ENCODE results near the gene KITLG. TPM values are rescaled to one million over a fixed set of nuclear protein-coding genes. Genes with fewer than 3 reads are reported as not detected.

The KITLG gene
- total RNA-seq, 1 experiment from 2014 or later: 4.6 TPM

DNA sequence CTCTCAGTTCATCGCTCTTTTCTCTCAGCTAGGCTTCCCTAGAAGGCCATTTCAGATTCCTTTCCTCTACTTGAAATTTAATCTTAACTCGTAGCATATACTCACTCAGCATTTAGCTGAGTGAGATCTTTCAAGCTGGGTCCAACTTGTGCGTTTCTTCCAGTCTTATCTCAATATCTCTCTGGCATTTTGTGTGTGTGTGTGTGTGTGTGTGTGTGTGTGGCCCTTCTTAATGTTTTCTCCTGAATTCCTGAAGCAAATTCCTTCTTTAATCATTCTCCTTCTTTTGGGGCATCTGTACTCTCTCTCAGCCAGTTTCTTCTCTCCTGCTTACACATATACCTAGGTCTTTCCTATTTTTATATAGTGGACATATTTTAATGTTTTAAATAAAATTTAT lies 129.1 kb downstream of the KITLG start:
- DNase-seq (ENCODE audit: low spot score): no peak
- TF ChIP-seq EZH2 (IDR thresholded peaks at IDR 0.05; ENCODE audit: borderline replicate concordance, low read depth, low read length, poor library complexity, severe bottlenecking): no peak
- TF ChIP-seq, protein P1, sequence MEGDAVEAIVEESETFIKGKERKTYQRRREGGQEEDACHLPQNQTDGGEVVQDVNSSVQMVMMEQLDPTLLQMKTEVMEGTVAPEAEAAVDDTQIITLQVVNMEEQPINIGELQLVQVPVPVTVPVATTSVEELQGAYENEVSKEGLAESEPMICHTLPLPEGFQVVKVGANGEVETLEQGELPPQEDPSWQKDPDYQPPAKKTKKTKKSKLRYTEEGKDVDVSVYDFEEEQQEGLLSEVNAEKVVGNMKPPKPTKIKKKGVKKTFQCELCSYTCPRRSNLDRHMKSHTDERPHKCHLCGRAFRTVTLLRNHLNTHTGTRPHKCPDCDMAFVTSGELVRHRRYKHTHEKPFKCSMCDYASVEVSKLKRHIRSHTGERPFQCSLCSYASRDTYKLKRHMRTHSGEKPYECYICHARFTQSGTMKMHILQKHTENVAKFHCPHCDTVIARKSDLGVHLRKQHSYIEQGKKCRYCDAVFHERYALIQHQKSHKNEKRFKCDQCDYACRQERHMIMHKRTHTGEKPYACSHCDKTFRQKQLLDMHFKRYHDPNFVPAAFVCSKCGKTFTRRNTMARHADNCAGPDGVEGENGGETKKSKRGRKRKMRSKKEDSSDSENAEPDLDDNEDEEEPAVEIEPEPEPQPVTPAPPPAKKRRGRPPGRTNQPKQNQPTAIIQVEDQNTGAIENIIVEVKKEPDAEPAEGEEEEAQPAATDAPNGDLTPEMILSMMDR (conservative IDR thresholded peaks at IDR 0.05; ENCODE audit: low read depth, low read length): no peak
- ChIA-PET CTCF (no interaction called here), POLR2A (ENCODE audit: low non-redundant PET) (interaction anchor here (0.6 kb wide), 1 partner anchor 23 kb away, joined by 3 read pairs; no protein-coding TSS in a partner anchor)
- no peak overlapping the region for H3K27ac ChIP-seq (ENCODE audit: low read depth, low read length, poor library complexity, severe bottlenecking)
- no TSS peak for BruUV-seq (replicated peaks)
- H3K4me3 ChIP-seq (ENCODE audit: low read depth, low read length, poor library complexity, severe bottlenecking): no peak overlapping the region
- H3K9me3 ChIP-seq (ENCODE audit: low read depth, low read length, poor library complexity, severe bottlenecking): no peaks in the 10 kb centered on the region
- intact Hi-C loops (cut with micrococcal nuclease; ENCODE audit: unreplicated experiment): no loop called here
- no peaks in the 10 kb centered on the region for H3K36me3 ChIP-seq (ENCODE audit: insufficient read depth, low read length, poor library complexity, severe bottlenecking)
- H3K27me3 ChIP-seq (replicated peaks; ENCODE audit: insufficient read depth, low read depth, low read length, poor library complexity): no peaks in the 10 kb centered on the region
- no peaks in the 10 kb centered on the region for H3K4me1 ChIP-seq (ENCODE audit: insufficient read depth, low read length, poor library complexity, severe bottlenecking)

DNA sequence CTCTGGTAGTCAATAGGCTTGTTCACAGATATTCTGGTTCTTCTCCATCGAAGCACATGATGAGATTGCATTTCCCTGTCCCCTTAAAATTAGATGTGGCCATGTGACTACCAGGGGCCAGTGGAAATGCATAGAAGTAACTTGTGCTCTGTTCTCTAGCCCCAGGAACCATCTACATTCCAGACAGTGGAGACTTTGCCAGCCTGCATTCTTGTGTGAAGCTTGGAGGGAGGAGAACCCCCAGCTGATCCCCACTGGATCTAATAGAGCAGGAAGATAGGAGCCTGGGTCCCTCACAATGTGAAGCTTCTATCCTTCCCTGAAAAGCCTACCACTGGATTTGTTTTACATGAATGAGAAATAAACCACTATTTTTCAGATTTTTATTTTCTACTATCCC lies 130.1 kb downstream of the KITLG start:
- no peak for TF ChIP-seq EZH2 (IDR thresholded peaks at IDR 0.05; ENCODE audit: borderline replicate concordance, low read depth, low read length, poor library complexity, severe bottlenecking)
- TF ChIP-seq, protein P1 (conservative IDR thresholded peaks at IDR 0.05; ENCODE audit: low read depth, low read length): no peak
- no TSS peak for BruUV-seq (replicated peaks)
- H3K36me3 ChIP-seq (ENCODE audit: insufficient read depth, low read length, poor library complexity, severe bottlenecking): no peaks in the 10 kb centered on the region
- H3K27me3 ChIP-seq (replicated peaks; ENCODE audit: insufficient read depth, low read depth, low read length, poor library complexity): no peaks in the 10 kb centered on the region
- intact Hi-C loops (cut with micrococcal nuclease; ENCODE audit: unreplicated experiment): no loop called here
- ChIA-PET CTCF (no interaction called here), POLR2A (ENCODE audit: low non-redundant PET) (no interaction called here)
- no peaks in the 10 kb centered on the region for H3K9me3 ChIP-seq (ENCODE audit: low read depth, low read length, poor library complexity, severe bottlenecking)
- no peak for DNase-seq (ENCODE audit: low spot score)
- H3K27ac ChIP-seq (ENCODE audit: low read depth, low read length, poor library complexity, severe bottlenecking): no peak overlapping the region
- no peaks in the 10 kb centered on the region for H3K4me1 ChIP-seq (ENCODE audit: insufficient read depth, low read length, poor library complexity, severe bottlenecking)
- H3K4me3 ChIP-seq (ENCODE audit: low read depth, low read length, poor library complexity, severe bottlenecking): no peak overlapping the region

DNA sequence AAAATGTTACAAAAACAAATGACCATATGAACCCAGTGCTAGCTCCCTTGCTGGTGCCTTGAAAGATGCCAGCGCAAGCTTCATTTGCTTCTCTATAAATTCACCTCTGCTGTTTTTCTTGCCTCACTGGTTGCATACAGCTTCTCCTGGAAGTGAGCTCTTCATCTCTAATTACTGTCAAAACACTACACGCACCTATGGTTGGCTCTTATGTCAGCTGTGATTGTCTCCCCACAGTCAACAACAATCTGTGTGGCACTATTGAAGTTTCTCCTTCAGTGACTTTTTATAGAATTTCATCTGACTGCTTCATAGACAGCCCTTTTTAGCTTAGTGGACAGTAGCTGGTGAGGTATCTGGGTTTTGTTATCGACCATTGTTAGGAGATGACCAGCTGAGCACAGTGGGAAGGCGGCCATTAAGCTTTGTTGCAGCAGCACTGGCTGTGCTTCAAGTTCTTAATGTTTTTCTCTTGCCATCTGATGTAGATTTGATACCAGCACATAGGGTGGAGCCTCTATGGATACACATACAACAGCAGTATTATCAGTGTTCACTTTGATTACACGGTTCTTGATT lies 131.8 kb downstream of the KITLG start:
- ChIA-PET CTCF (no interaction called here), POLR2A (ENCODE audit: low non-redundant PET) (interaction anchor here (0.5 kb wide), 1 partner anchor 260 kb away, joined by 16 read pairs; no protein-coding TSS in a partner anchor)
- no peak overlapping the region for H3K4me3 ChIP-seq (ENCODE audit: low read depth, low read length, poor library complexity, severe bottlenecking)
- H3K27me3 ChIP-seq (replicated peaks; ENCODE audit: insufficient read depth, low read depth, low read length, poor library complexity): no peaks in the 10 kb centered on the region
- no TSS peak for BruUV-seq (replicated peaks)
- no peaks in the 10 kb centered on the region for H3K4me1 ChIP-seq (ENCODE audit: insufficient read depth, low read length, poor library complexity, severe bottlenecking)
- H3K36me3 ChIP-seq (ENCODE audit: insufficient read depth, low read length, poor library complexity, severe bottlenecking): no peaks in the 10 kb centered on the region
- no peak overlapping the region for H3K27ac ChIP-seq (ENCODE audit: low read depth, low read length, poor library complexity, severe bottlenecking)
- no peak for DNase-seq (ENCODE audit: low spot score)
- intact Hi-C loops (cut with micrococcal nuclease; ENCODE audit: unreplicated experiment): no loop called here
- no peaks in the 10 kb centered on the region for H3K9me3 ChIP-seq (ENCODE audit: low read depth, low read length, poor library complexity, severe bottlenecking)
- TF ChIP-seq, protein P1 (conservative IDR thresholded peaks at IDR 0.05; ENCODE audit: low read depth, low read length): no peak
- no peak for TF ChIP-seq EZH2 (IDR thresholded peaks at IDR 0.05; ENCODE audit: borderline replicate concordance, low read depth, low read length, poor library complexity, severe bottlenecking)
